ENCODE data around the gene FAM90A1.
"Not testable (repeated sequence)": the region's sequence is repeated elsewhere in the genome, so short reads cannot be mapped to it uniquely, and the experiment has no call there.

GRCh38 chr12:8256356-8256755, 28.9 kb upstream of the FAM90A1 start:
- not testable (repeated sequence) for TF ChIP-seq POLR2A, CTCF, POLR2AphosphoS5 (IDR thresholded peaks at IDR 0.05)

Data from transverse colon (tissue), 4 donors.